Measurements from ENCODE around the gene NOL3.

Gene NOL3

GRCh38 chr16:67147437-67148140 lies 22.7 kb upstream of the NOL3 start:
- Histone ChIP-seq H3K4me3 (ENCODE audit: low read length) (no peak overlapping the region), H3K4me1 (ENCODE audit: control insufficient read depth, insufficient read depth, low read length) (peaks cover 12% of the 10 kb centered on the region), H3K9ac (ENCODE audit: low read length) (no peak overlapping the region), H3K9me3 (ENCODE audit: control insufficient read depth, low read length) (no peaks in the 10 kb centered on the region), H3K36me3 (ENCODE audit: control insufficient read depth, insufficient read depth, low read length, severe bottlenecking) (peaks cover 57% of the 10 kb centered on the region), H3K27me3 (replicated peaks; ENCODE audit: control insufficient read depth, insufficient read depth, low read length) (no peaks in the 10 kb centered on the region)
- DNase-seq (ENCODE audit: low read depth), result no peak

GRCh38 chr16:67148221-67148620 lies 22.1 kb upstream of the NOL3 start:
- H3K27me3 ChIP-seq (replicated peaks; ENCODE audit: control insufficient read depth, insufficient read depth, low read length), result no peaks in the 10 kb centered on the region
- H3K4me3 ChIP-seq (ENCODE audit: low read length), result no peak overlapping the region
- H3K9ac ChIP-seq (ENCODE audit: low read length), result no peak overlapping the region
- no peak for DNase-seq (ENCODE audit: low read depth)
- peaks cover 12% of the 10 kb centered on the region for H3K4me1 ChIP-seq (ENCODE audit: control insufficient read depth, insufficient read depth, low read length)
- H3K9me3 ChIP-seq (ENCODE audit: control insufficient read depth, low read length), result no peaks in the 10 kb centered on the region
- peaks cover 51% of the 10 kb centered on the region for H3K36me3 ChIP-seq (ENCODE audit: control insufficient read depth, insufficient read depth, low read length, severe bottlenecking)

- Histone ChIP-seq H3K27me3 (replicated peaks; ENCODE audit: control insufficient read depth, insufficient read depth, low read length) (no peaks in the 10 kb centered on the region), H3K4me1 (ENCODE audit: control insufficient read depth, insufficient read depth, low read length) (peaks cover 12% of the 10 kb centered on the region), H3K9ac (ENCODE audit: low read length) (no peak overlapping the region), H3K4me3 (ENCODE audit: low read length) (no peak overlapping the region), H3K9me3 (ENCODE audit: control insufficient read depth, low read length) (no peaks in the 10 kb centered on the region), H3K36me3 (ENCODE audit: control insufficient read depth, insufficient read depth, low read length, severe bottlenecking) (peaks cover 47% of the 10 kb centered on the region)
- no peak for DNase-seq (ENCODE audit: low read depth)
Observed at GRCh38 chr16:67148656-67149275, 21.6 kb upstream of the NOL3 start.

GRCh38 chr16:67149276-67150046 lies 20.9 kb upstream of the NOL3 start:
- Histone ChIP-seq H3K4me1 (ENCODE audit: control insufficient read depth, insufficient read depth, low read length) (peaks cover 12% of the 10 kb centered on the region), H3K9me3 (ENCODE audit: control insufficient read depth, low read length) (no peaks in the 10 kb centered on the region), H3K9ac (ENCODE audit: low read length) (peak overlapping the region; percentile 91), H3K36me3 (ENCODE audit: control insufficient read depth, insufficient read depth, low read length, severe bottlenecking) (peaks cover 40% of the 10 kb centered on the region), H3K4me3 (ENCODE audit: low read length) (peak overlapping the region; percentile 85), H3K27me3 (replicated peaks; ENCODE audit: control insufficient read depth, insufficient read depth, low read length) (no peaks in the 10 kb centered on the region)
- DNase-seq (ENCODE audit: low read depth), result no peak

GRCh38 chr16:67150047-67150832 lies 20.1 kb upstream of the NOL3 start:
- H3K9me3 ChIP-seq (ENCODE audit: control insufficient read depth, low read length), result no peaks in the 10 kb centered on the region
- peak; percentile 57 for DNase-seq (ENCODE audit: low read depth)
- peaks cover 32% of the 10 kb centered on the region for H3K36me3 ChIP-seq (ENCODE audit: control insufficient read depth, insufficient read depth, low read length, severe bottlenecking)
- no peaks in the 10 kb centered on the region for H3K27me3 ChIP-seq (replicated peaks; ENCODE audit: control insufficient read depth, insufficient read depth, low read length)
- H3K4me1 ChIP-seq (ENCODE audit: control insufficient read depth, insufficient read depth, low read length), result peaks cover 12% of the 10 kb centered on the region
- H3K4me3 ChIP-seq (ENCODE audit: low read length), result peak overlapping the region; percentile 85
- H3K9ac ChIP-seq (ENCODE audit: low read length), result peak overlapping the region; percentile 91

DNA sequence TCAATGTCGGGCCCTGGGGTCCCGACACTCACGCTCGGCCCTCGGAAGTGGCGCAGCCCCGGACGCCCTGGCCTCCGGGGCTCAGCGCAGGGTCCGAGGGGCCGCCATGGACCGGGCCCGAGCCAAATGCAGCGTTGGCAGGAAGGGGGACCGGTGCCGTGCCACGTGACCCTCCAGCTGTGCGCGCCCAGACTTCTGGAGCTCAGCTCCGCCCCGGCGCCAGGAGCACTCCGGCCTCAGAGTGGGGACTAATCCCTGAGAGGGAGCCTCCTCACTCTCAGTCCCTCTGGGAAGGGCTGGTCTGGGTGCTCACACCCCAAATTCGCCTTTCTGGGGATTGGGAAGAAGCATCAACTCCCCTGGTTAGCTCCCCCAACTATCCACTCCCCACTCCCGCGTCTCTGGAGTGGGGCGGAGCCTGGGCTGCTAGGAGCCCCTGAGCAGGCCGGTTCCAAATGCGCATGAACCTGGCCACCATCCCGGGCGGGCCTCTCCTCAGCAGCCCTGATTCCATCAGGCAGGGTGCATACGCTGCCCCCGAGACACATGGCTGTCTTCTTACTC lies 19.4 kb upstream of the NOL3 start, which contains the start of gene B3GNT9:
TSS of gene B3GNT9 (minus strand) at position 166 of the 564 bp plus-strand sequence. CDS start 513 bp downstream, outside the sequence.
- Histone ChIP-seq H3K4me1 (ENCODE audit: control insufficient read depth, insufficient read depth, low read length) (peaks cover 11% of the 10 kb centered on the region), H3K36me3 (ENCODE audit: control insufficient read depth, insufficient read depth, low read length, severe bottlenecking) (peaks cover 25% of the 10 kb centered on the region), H3K27me3 (replicated peaks; ENCODE audit: control insufficient read depth, insufficient read depth, low read length) (no peaks in the 10 kb centered on the region), H3K9me3 (ENCODE audit: control insufficient read depth, low read length) (no peaks in the 10 kb centered on the region), H3K4me3 (ENCODE audit: low read length) (peak within 1 kb of the TSS; percentile 85), H3K9ac (ENCODE audit: low read length) (peak within 1 kb of the TSS; percentile 91)
- DNase-seq (ENCODE audit: low read depth), result peak; percentile 87

DNA sequence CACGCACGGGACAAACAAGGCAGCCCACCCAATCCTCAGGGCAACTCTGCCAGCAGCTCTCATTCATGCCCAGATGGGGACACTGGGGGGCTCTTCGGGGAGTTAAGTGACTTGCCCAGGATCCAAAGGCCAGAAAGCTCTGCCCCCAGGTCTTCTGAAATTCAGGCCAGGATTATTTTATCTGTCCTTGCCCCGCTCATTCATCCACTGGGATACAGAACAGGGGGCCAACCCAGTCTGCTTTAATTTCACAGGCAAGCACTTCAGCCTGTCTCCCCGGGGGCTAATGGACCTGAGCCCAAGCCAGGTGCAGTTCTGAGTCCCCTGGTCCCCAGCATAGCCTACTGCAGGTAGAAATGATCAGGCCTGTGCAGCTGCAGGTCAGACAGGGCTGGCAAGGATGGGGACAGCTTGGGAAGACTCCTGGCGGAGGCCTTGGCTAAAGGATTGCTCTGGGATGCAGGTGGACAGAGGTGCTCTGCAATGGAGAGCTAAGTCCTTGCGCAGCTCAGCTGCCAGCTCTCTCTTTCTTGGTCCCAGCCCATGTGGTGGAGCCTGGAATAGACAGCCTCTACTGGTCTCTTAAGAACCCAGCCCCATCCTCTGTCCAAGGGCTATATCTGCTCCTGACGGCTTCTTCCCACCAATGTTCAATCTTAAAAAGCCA lies 18.8 kb upstream of the NOL3 start:
- Histone ChIP-seq H3K36me3 (ENCODE audit: control insufficient read depth, insufficient read depth, low read length, severe bottlenecking) (peaks cover 21% of the 10 kb centered on the region), H3K4me1 (ENCODE audit: control insufficient read depth, insufficient read depth, low read length) (peaks cover 4% of the 10 kb centered on the region), H3K4me3 (ENCODE audit: low read length) (peak overlapping the region; percentile 85), H3K9ac (ENCODE audit: low read length) (peak overlapping the region; percentile 91), H3K9me3 (ENCODE audit: control insufficient read depth, low read length) (no peaks in the 10 kb centered on the region), H3K27me3 (replicated peaks; ENCODE audit: control insufficient read depth, insufficient read depth, low read length) (no peaks in the 10 kb centered on the region)
- DNase-seq (ENCODE audit: low read depth), result no peak

GRCh38 chr16:67154578-67155294 lies 15.6 kb upstream of the NOL3 start:
- Histone ChIP-seq H3K4me3 (ENCODE audit: low read length) (no peak overlapping the region), H3K27me3 (replicated peaks; ENCODE audit: control insufficient read depth, insufficient read depth, low read length) (no peaks in the 10 kb centered on the region)
- DNase-seq (ENCODE audit: low read depth), result no peak

GRCh38 chr16:67155295-67156142 lies 14.8 kb upstream of the NOL3 start:
- Histone ChIP-seq H3K27me3 (replicated peaks; ENCODE audit: control insufficient read depth, insufficient read depth, low read length) (no peaks in the 10 kb centered on the region), H3K4me3 (ENCODE audit: low read length) (no peak overlapping the region), H3K36me3 (ENCODE audit: control insufficient read depth, insufficient read depth, low read length, severe bottlenecking) (no peaks in the 10 kb centered on the region), H3K9ac (ENCODE audit: low read length) (no peak overlapping the region), H3K4me1 (ENCODE audit: control insufficient read depth, insufficient read depth, low read length) (peaks cover 9% of the 10 kb centered on the region), H3K9me3 (ENCODE audit: control insufficient read depth, low read length) (no peaks in the 10 kb centered on the region)
- DNase-seq (ENCODE audit: low read depth), result peak; percentile 92

More at GRCh38 chr16:67154578-67155294, 15.6 kb upstream of the NOL3 start:
- peaks cover 9% of the 10 kb centered on the region for H3K4me1 ChIP-seq (ENCODE audit: control insufficient read depth, insufficient read depth, low read length)
- no peaks in the 10 kb centered on the region for H3K9me3 ChIP-seq (ENCODE audit: control insufficient read depth, low read length)
- H3K36me3 ChIP-seq (ENCODE audit: control insufficient read depth, insufficient read depth, low read length, severe bottlenecking), result no peaks in the 10 kb centered on the region
- no peak overlapping the region for H3K9ac ChIP-seq (ENCODE audit: low read length)
